NCI-H345 (cell line): ENCODE data around the gene SMCHD1.
"Not testable (repeated sequence)": the region's sequence is repeated elsewhere in the genome, so short reads cannot be mapped to it uniquely, and the experiment has no call there.

Experiments used
- DNase-seq: peaks from one replicate; lab custom pipeline; 2025; lab: John Stamatoyannopoulos, UW

Gene SMCHD1

DNA sequence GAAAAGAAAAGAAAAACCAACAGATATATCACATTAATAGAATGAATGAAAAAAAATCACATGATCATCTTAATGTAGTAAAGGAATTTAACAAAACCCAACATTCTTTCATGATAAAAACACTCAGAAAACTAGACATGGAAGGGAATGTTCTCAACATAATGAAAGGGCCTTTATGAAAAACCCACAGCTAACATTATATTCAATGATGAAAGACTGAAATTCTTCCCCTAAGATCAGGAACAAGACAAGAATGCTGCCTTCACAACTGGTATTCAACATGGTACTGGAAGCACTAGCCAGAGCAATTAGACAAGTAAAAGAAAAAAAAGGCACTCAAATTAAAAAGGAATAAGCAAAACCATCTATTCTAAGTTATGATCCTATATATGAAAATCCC, 162.8 kb downstream of the SMCHD1 start:
- no peak for DNase-seq

DNA sequence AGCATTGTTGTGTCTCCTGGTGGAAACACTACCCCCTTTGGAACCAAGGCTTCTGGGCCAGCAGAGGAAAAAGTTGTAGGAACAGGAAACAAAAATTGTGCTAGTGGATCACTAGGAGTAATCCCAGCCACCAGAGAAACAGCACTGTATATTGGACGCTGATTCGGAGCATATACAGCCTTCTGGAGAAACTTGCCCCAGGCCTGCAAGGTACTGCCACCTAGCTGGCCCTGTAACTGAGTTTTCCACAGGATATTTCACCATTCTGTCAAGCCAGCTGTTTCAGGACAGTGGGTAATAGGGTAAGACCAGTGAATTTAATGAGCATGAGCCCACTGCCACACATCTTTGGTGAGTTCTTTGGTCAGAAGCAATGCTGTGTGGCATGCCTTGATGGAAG, 166.2 kb downstream of the SMCHD1 start:
- DNase-seq: no peak

DNA sequence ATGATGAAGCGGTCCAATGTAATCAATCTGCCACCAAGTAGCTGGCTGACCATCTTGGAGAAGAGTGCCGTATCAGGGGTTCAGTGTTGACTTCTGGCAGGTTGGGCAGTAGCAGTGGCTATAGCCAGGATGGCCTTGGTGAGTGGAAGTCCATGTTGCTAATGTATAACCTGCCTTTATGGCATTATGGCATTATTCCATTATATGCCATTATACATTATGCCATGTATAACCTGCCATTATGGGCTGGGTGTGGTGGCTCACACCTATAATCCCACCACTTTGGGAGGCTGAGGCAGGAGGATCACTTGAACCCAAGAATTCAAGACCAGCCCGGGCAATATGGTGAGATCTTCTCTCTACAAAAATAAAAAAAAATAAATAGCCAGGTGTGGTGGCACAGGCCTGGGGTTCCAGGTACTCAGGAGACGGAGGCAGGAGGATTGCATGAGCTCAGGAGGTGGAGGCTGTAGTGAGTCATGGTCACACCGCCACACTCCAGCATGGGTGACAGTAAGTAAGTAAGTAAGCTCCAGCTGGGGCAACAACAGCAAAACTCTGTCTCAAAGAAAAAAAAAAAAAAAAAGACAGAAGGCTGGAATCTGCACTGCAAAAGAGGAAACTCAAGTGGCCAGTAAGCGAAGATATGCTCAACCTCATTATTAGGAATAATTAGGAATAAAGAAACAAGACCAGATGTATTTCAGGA, 166.8 kb downstream of the SMCHD1 start:
- no peak for DNase-seq

- no peak for DNase-seq
Observed at GRCh38 chr18:2823202-2823601, 167.7 kb downstream of the SMCHD1 start.

DNA sequence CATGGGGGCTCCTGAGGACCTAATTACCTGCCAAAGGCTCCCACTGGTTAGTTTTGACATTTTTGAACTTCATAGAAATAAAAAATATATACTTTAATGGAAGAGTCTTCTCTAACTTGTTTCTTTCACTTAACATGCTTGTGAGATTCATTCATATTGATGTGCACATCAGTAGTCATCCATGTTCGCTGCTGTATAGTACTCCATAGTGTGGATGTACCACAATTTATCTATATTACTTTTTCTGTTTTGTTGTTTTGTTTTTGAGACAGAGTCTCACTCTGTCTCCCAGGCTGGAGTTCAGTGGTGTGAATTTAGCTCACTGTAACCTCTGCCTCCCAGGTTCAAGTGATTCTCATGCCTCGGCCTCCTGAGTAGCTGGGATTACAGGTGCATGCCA, 168.4 kb downstream of the SMCHD1 start:
- no peak for DNase-seq

GRCh38 chr18:2824865-2825264, 169.3 kb downstream of the SMCHD1 start:
- no peak for DNase-seq

- DNase-seq: no peak
Observed at GRCh38 chr18:2825613-2826175, 170.2 kb downstream of the SMCHD1 start.

DNA sequence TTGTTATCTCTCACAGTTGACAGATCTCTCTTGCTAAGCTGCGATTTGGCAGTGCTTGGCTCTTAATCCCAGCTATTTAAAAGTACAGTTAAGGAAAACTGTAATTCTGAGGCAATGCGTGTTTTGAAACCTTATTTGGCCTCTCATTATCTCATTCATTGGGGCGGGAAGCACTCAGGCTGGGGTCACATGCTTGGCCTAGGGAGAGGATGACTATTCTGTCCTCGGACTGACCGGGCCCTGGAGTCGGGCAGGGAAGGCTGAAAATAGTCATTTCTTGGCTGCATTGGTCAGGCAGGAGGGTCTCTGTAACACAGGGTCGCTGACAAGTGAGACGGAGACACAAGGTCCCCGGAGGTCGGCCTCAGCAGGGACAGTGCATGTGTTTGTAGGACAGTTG, 171.1 kb downstream of the SMCHD1 start:
- no peak for DNase-seq

DNA sequence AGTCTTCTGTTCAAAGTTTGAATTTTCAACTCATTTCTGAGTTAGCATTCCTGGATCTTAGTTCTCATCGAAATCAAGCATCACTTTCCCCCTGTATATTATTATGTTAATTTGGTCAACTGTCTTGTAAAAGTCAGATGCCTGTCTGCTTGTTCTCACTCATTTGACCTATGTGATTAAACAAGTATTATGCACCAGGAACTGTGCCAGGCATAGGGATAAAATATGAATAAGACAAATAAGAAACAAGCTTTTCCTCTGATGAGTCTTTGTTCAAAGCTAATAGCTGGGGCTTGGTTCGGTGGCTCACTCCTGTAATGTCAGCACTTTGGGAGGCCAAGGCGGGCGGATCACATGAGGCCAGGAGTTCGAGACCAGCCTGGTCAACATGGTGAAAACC, 171.5 kb downstream of the SMCHD1 start:
- DNase-seq: no peak

GRCh38 chr18:2836118-2836517, 180.6 kb downstream of the SMCHD1 start:
- DNase-seq: not testable (repeated sequence)

- not testable (repeated sequence) for DNase-seq
Observed at GRCh38 chr18:2837290-2837689, 181.8 kb downstream of the SMCHD1 start.

- no peak for DNase-seq
Observed at GRCh38 chr18:2839202-2839601, 183.7 kb downstream of the SMCHD1 start.

GRCh38 chr18:2840521-2840920, 185.0 kb downstream of the SMCHD1 start:
- no peak for DNase-seq

DNA sequence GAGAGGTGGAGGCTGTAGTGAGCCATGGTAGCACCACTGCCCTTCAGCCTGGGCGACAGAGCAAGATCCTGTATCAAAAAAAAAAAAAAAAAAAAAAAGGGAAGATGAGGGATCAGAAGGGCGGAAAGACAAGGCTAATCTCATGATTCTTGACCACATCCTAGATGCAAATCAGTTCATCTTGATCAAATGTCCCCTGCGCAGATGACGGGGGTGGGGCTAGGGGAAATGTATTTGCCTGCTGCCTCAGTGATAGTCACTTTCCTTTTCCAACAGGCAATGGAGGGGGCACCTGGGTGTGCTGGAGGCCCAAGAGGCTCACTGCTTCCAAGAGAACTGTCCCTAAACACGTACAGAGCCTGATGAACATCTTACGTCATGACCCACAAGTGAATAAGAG, 187.6 kb downstream of the SMCHD1 start:
- no peak for DNase-seq

- no peak for DNase-seq
Observed at GRCh38 chr18:2845172-2845571, 189.6 kb downstream of the SMCHD1 start.

DNA sequence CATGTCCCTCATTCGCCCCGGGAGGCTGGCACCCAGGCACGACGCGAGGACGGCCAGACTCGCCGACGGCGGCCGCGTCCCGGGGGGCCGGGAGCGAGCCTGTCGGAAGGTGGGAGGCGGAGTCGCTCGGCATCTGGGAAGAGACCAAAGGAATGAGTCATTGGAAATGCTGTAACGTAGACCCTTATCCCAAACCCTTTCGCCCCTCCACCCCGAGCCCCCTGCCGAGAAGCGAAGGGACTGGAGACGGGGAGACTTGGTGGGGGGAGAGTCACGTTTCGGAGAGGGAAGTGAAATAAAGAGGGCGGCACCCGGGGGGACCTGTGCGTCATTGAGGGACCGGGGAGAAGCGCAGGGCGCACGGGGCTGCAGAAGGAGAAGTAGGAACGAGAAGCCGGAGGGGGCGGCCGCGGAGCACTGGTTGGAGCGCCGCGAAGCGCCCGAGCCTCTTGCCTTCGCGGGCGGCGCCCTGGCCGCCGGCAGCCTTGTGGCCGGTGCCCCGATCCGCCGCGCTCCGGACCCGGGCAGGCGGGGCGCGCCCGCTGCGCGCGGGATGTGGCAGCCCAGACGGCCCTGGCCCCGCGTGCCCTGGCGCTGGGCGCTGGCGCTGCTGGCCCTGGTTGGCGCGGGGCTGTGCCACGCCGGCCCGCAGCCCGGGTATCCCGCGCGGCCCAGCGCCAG, 191.2 kb downstream of the SMCHD1 start, which contains the start of gene EMILIN2:
Gene EMILIN2 (plus strand): TSS at position 371 of the 681 bp plus-strand sequence. CDS start 183 bp downstream, at position 554.
- DNase-seq: no peak

DNA sequence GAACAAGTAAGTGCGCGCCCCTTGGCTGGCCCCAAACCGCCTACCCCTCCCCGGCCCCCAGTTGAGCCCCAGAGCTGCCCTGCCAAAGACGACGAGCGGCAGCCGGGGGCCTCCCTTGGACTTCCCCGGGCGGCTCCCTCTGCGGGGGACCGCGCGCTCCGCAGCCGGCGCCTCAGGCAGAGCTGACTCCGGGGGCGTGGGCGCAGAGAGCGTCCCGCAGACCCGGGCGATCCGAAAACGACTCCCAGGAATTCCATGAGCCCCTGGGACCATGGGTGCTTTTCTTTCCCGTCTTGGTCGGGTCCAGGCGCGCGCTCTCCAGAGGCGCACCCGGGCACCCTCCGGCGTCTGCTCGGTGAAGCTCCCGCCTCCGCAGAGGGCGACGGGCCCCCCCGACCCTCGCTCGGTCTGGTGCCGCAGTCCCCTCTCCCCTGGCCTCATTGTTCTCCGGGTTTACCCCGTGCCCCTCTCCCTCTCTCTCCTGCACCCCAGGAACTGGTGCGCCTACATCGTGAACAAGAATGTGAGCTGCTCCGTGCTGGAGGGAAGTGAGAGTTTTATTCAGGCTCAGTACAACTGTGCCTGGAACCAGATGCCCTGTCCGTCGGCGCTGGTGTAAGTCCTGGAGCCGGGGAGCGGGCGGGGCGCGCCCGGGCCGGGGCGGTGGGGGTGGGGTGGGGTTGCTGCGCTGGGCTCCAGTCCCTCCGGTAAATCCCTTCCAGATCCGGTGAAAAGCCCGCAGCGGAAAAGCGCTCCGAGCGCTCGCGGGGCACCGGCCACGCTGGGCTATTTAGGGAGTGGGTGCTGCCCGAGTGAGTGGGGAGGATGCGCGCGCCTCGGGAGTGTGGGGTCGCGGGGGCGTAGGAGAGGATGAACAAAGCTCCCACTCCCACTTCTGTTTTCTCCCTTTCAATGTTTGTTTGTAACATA, 192.1 kb downstream of the SMCHD1 start:
- DNase-seq: no peak

- no peak for DNase-seq
Observed at GRCh38 chr18:2848247-2849246, 193.0 kb downstream of the SMCHD1 start.

GRCh38 chr18:2850816-2851215, 195.3 kb downstream of the SMCHD1 start:
- DNase-seq: no peak

DNA sequence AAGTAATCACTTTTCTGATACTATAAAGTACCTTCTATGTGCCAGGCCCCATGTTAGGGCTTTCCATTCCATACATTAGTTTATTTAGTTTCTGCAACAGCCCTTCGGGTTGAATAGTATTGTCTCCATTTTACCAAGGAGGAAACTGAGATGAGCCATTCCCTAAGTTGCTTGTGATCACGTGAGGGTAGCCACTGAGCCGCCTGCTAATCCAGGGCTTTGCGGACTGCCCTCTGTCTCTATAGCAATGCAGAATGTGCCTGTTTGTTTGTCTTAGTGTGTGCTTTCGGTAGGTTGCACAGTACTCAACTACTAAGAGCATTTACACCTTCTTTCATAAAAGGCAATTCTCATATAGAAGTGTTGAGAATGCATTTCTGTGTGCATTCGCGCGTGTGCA, 196.2 kb downstream of the SMCHD1 start:
- no peak for DNase-seq

DNA sequence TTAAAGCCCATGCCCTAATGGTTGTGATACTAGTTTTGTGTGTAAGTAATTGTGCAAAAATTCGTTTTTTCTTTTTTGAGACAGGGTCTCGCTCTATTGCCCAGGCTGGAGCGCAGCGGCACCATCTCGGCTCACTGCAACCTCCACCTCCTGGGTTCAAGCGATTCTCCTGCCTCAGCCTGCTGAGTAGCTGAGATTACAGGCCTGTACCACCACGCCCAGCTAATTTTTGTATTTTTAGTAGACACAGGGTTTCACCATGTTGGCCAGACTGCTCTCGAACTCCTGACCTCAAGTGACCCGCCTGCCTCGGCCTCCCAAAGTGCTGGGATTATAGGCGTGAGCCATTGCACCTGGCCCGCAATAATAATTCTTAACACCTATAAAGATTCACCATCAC, 196.9 kb downstream of the SMCHD1 start:
- DNase-seq: not testable (repeated sequence)
